HG02588 (cell line): ENCODE measurements around the gene SRPK2.

ENCODE experiments used
- ATAC-seq: cut with Tn5 transposase; IDR thresholded peaks from one replicate; pipeline ENCODE4 v1.9.1; 2021; ENCODE audit warnings: mild to moderate bottlenecking, moderate library complexity; ENCODE audit not compliant: unreplicated experiment

Gene SRPK2

GRCh38 chr7:105107458-105107857, 281.3 kb downstream of the SRPK2 start:
- ATAC-seq = no peak

- no peak for ATAC-seq
Measured at GRCh38 chr7:105106473-105106872, 282.2 kb downstream of the SRPK2 start.

GRCh38 chr7:105105579-105105978, 283.1 kb downstream of the SRPK2 start:
- no peak for ATAC-seq

- ATAC-seq = no peak
Measured at GRCh38 chr7:105102557-105103352, 286.0 kb downstream of the SRPK2 start.

GRCh38 chr7:105101864-105102263, 286.9 kb downstream of the SRPK2 start:
- ATAC-seq = no peak

- peak; percentile 78 for ATAC-seq
Measured at GRCh38 chr7:105098863-105099515, 289.7 kb downstream of the SRPK2 start.

GRCh38 chr7:105097619-105098018, 291.1 kb downstream of the SRPK2 start:
- no peak for ATAC-seq

- no peak for ATAC-seq
Measured at GRCh38 chr7:105096306-105096705, 292.4 kb downstream of the SRPK2 start.

GRCh38 chr7:105094966-105095365, 293.8 kb downstream of the SRPK2 start:
- ATAC-seq = no peak

GRCh38 chr7:105088456-105088855, 300.3 kb downstream of the SRPK2 start:
- ATAC-seq = no peak

- ATAC-seq = no peak
Measured at GRCh38 chr7:105087981-105088380, 300.7 kb downstream of the SRPK2 start.

GRCh38 chr7:105086850-105087249, 301.9 kb downstream of the SRPK2 start:
- ATAC-seq = no peak

GRCh38 chr7:105084581-105084980, 304.1 kb downstream of the SRPK2 start:
- ATAC-seq = no peak

GRCh38 chr7:105079348-105079747, 309.4 kb downstream of the SRPK2 start:
- ATAC-seq = no peak

GRCh38 chr7:105073143-105073542, 315.6 kb downstream of the SRPK2 start:
- ATAC-seq = no peak

- ATAC-seq = no peak
Measured at GRCh38 chr7:105068886-105069285, 319.8 kb downstream of the SRPK2 start.

- ATAC-seq = no peak
Measured at GRCh38 chr7:105067691-105068090, 321.0 kb downstream of the SRPK2 start.
